ENCODE data around the gene XIRP1. TPM values are rescaled to one million over a fixed set of nuclear protein-coding genes. Genes with fewer than 3 reads are reported as not detected.

Gene XIRP1
- total RNA-seq, 1 donor from 2014 or later = not detected

- Mint-ChIP-seq H3K36me3 (ENCODE audit: low read depth) (no peaks in the 10 kb centered on the region), H3K27me3 (ENCODE audit: low read depth) (peaks cover 12% of the 10 kb centered on the region), H3K9me3 (no peaks in the 10 kb centered on the region), H3K4me1 (peaks cover 7% of the 10 kb centered on the region), H3K4me3 (no peak overlapping the region), H3K27ac (ENCODE audit: unreplicated experiment) (peak overlapping the region; percentile 84)
- no peak for DNase-seq (ENCODE audit: low read depth, low spot score)
- TF ChIP-seq, protein P1, sequence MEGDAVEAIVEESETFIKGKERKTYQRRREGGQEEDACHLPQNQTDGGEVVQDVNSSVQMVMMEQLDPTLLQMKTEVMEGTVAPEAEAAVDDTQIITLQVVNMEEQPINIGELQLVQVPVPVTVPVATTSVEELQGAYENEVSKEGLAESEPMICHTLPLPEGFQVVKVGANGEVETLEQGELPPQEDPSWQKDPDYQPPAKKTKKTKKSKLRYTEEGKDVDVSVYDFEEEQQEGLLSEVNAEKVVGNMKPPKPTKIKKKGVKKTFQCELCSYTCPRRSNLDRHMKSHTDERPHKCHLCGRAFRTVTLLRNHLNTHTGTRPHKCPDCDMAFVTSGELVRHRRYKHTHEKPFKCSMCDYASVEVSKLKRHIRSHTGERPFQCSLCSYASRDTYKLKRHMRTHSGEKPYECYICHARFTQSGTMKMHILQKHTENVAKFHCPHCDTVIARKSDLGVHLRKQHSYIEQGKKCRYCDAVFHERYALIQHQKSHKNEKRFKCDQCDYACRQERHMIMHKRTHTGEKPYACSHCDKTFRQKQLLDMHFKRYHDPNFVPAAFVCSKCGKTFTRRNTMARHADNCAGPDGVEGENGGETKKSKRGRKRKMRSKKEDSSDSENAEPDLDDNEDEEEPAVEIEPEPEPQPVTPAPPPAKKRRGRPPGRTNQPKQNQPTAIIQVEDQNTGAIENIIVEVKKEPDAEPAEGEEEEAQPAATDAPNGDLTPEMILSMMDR (conservative IDR thresholded peaks at IDR 0.05) = no peak
These were observed 622 bp downstream of the XIRP1 start for GRCh38 chr3:39191773-39192172.

DNA sequence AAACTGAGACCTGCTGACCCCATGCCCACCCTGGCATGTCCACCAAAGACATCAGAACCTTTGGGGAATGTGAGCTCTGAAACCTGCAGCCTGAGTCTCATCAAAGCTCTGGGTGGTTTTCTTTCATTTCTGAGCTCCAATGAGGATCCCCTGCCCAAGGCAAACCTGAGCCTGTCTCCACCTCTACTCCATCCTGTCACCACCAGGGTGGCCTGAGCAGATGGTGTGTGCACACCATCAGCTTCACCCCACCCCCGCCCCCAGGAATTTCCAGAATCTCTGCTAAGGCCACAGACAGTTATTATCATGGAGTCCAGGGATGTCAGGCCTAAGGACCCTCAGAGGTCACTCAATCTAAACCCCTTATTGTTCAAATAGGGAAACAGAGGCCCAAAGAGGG, 1.3 kb downstream of the XIRP1 start:
- no peak overlapping the region for H3K27ac Mint-ChIP-seq (ENCODE audit: unreplicated experiment)
- no peaks in the 10 kb centered on the region for H3K9me3 Mint-ChIP-seq
- H3K27me3 Mint-ChIP-seq (ENCODE audit: low read depth) = peaks cover 5% of the 10 kb centered on the region
- no peak for DNase-seq (ENCODE audit: low read depth, low spot score)
- peaks cover 7% of the 10 kb centered on the region for H3K4me1 Mint-ChIP-seq
- H3K36me3 Mint-ChIP-seq (ENCODE audit: low read depth) = no peaks in the 10 kb centered on the region
- TF ChIP-seq, protein P1 (conservative IDR thresholded peaks at IDR 0.05) = no peak
- H3K4me3 Mint-ChIP-seq = no peak overlapping the region

DNA sequence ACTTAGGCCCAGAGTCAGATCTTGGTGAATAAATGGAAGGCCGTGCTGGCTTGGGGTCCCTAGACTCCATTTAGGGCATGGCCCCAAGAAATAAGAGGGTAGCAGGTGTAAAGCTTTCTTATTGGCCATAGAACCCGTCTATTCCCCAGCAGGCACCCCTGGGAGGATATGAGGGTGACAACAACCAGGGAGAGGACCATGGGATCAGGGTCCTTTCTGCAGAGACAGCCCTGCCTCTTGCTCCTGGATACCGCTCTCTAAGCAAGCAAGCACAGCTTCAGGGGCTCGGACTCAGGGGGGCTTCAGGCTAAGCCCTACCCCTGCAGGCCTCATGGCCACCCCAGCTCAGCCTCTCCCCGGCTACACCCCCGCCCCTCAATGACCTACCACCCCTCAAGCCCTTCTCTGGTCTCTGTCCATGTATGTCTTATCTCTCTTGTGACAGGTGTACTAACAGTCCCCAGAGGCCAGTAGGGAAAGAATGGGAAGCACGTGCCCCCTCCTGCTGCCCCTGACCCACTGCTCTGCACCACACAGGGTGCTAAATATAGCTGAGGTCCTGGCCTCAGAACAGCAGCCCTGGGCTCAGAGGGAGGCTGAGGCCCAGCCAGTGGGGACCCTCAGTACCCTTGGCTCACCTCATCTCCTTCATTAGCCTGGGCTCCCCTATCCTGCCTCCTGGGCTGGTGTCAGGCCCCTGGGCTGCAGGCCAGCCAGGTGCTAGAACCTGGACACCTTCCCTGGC, 1.9 kb downstream of the XIRP1 start:
- Mint-ChIP-seq H3K27me3 (ENCODE audit: low read depth) (no peaks in the 10 kb centered on the region), H3K36me3 (ENCODE audit: low read depth) (no peaks in the 10 kb centered on the region), H3K9me3 (no peaks in the 10 kb centered on the region), H3K4me1 (peaks cover 7% of the 10 kb centered on the region), H3K27ac (ENCODE audit: unreplicated experiment) (no peak overlapping the region), H3K4me3 (no peak overlapping the region)
- DNase-seq (ENCODE audit: low read depth, low spot score) = no peak
- TF ChIP-seq, protein P1 (conservative IDR thresholded peaks at IDR 0.05) = no peak

DNA sequence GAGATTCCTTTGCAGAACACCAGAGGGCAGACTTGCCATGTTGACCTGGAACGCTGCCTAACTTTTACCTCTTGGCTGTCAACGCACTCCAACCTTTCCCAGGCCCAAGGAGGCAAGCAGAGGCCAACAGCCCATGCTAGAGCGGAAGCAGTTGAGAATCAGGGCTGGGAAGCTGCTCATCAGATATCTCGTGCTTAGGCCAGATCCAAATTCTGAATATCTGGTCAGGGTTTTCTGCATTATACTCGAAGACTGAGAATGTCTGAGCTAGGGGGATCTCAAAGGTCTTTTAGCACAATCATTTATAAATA, 2.5 kb downstream of the XIRP1 start:
- H3K36me3 Mint-ChIP-seq (ENCODE audit: low read depth) = no peaks in the 10 kb centered on the region

GRCh38 chr3:39189150-39189958, 3.0 kb downstream of the XIRP1 start:
- Mint-ChIP-seq H3K4me1 (peaks cover 7% of the 10 kb centered on the region), H3K9me3 (no peaks in the 10 kb centered on the region), H3K36me3 (ENCODE audit: low read depth) (no peaks in the 10 kb centered on the region), H3K27ac (ENCODE audit: unreplicated experiment) (no peak overlapping the region), H3K4me3 (peak overlapping the region; percentile 52), H3K27me3 (ENCODE audit: low read depth) (no peaks in the 10 kb centered on the region)
- no peak for DNase-seq (ENCODE audit: low read depth, low spot score)
- TF ChIP-seq, protein P1 (conservative IDR thresholded peaks at IDR 0.05) = no peak

More for the DNA sequence above, 2.5 kb downstream of the XIRP1 start:
- peak; percentile 56 for DNase-seq (ENCODE audit: low read depth, low spot score)
- no peak overlapping the region for H3K27ac Mint-ChIP-seq (ENCODE audit: unreplicated experiment)
- TF ChIP-seq, protein P1 (conservative IDR thresholded peaks at IDR 0.05) = peak; percentile 83
- peak overlapping the region; percentile 52 for H3K4me3 Mint-ChIP-seq
- no peaks in the 10 kb centered on the region for H3K27me3 Mint-ChIP-seq (ENCODE audit: low read depth)
- H3K9me3 Mint-ChIP-seq = no peaks in the 10 kb centered on the region
- H3K4me1 Mint-ChIP-seq = peaks cover 7% of the 10 kb centered on the region
